Endothelial cell of umbilical vein (primary cell): ENCODE data around the gene SRPX2. TPM values are rescaled to one million over a fixed set of nuclear protein-coding genes. Genes with fewer than 3 reads are reported as not detected.

Experiments used
- BruUV-seq: library from RNA; stranded (reverse); fragments of 400-500 nt; replicated peaks from 2 replicates; lab custom pipeline; 2021; lab: Mats Ljungman, UMichigan
- CTCF ChIA-PET: fragments of 300-600, 350-600 bp; sonication (Branson Sonifier 250); formaldehyde crosslinking; loops from one replicate; lab custom pipeline; 2021; ENCODE audit warnings: antibody characterized with exemption, inconsistent platforms; lab: Charles Lee
- POLR2A ChIA-PET: fragments of 300-600, 350-600 bp; sonication (Branson Sonifier 250); formaldehyde crosslinking; loops from one replicate; lab custom pipeline; 2021; ENCODE audit warnings: antibody characterized with exemption, inconsistent platforms; lab: Charles Lee
- DNase-seq: peaks from one replicate; pipeline ENCODE4 v3.0.0-alpha.2; 2011; ENCODE audit warnings: low read depth, low spot score
- FAIRE-seq: peaks from 2 replicates; lab custom pipeline; 2011; peaks lifted over from hg19 to GRCh38; lab: Jason Lieb, UNC
- H2AFZ ChIP-seq: 2 replicates; pipeline ENCODE4 v1.6.0; 2012; ENCODE audit warnings: low read depth, low read length, control low read depth, inconsistent platforms
- H3K27ac ChIP-seq: 2 replicates; pipeline ENCODE4 v1.5.1; 2011; ENCODE audit warnings: low read depth, mild to moderate bottlenecking, control low read depth, low read length, moderate library complexity; ENCODE audit not compliant: insufficient read depth
- H3K27me3 ChIP-seq, 2 experiments: 2 replicates each; pipeline versions ENCODE4 v1.6.0 to v1.6.1; 2011; ENCODE audit warnings: low read length in 2 of 2, mixed read lengths in 1 of 2; ENCODE audit not compliant: control insufficient read depth in 2 of 2, insufficient read depth in 2 of 2
- H3K36me3 ChIP-seq, 2 experiments: 2 replicates in 1 of 2; 3 replicates in 1 of 2; pipeline ENCODE4 v1.5.1; 2011; ENCODE audit warnings: low read length in 2 of 2, mild to moderate bottlenecking in 1 of 2, moderate library complexity in 1 of 2; ENCODE audit not compliant: control insufficient read depth in 2 of 2, insufficient read depth in 2 of 2; ENCODE audit errors: extremely low read depth in 1 of 2
- H3K4me1 ChIP-seq: 3 replicates; pipeline ENCODE4 v1.5.1; 2011; ENCODE audit warnings: mild to moderate bottlenecking, low read length; ENCODE audit not compliant: control insufficient read depth, insufficient read depth; ENCODE audit errors: extremely low read depth
- H3K4me2 ChIP-seq: 2 replicates; pipeline ENCODE4 v1.6.1; 2011; ENCODE audit warnings: low read length, control low read depth, mixed read lengths; ENCODE audit not compliant: insufficient read depth
- H3K4me3 ChIP-seq, 3 experiments: fragments of 200-600 bp in 1 of 3; sonication (generic), shearing (Covaris generic) in 1 of 3; replicated peaks in 1 of 3; 2 replicates each; pipeline ENCODE4 v1.5.1; 2011 to 2016; ENCODE audit warnings: control low read depth in 3 of 3, low read length in 3 of 3, mild to moderate bottlenecking in 2 of 3, inconsistent platforms in 1 of 3, low read depth in 1 of 3, moderate library complexity in 1 of 3; ENCODE audit not compliant: insufficient read depth in 1 of 3
- H3K79me2 ChIP-seq: 2 replicates; pipeline ENCODE4 v1.6.0; 2012; ENCODE audit warnings: low read length, inconsistent platforms; ENCODE audit not compliant: control insufficient read depth, insufficient read depth
- H3K9ac ChIP-seq: replicated peaks from 2 replicates; pipeline ENCODE3; 2011; ENCODE audit warnings: low read length, control low read depth; ENCODE audit not compliant: insufficient read depth; ENCODE audit errors: extremely low read depth
- H3K9me1 ChIP-seq: replicated peaks from 3 replicates; pipeline ENCODE4 v1.6.0; 2011; ENCODE audit warnings: mild to moderate bottlenecking, low read length; ENCODE audit not compliant: control insufficient read depth, insufficient read depth; ENCODE audit errors: extremely low read depth
- H3K9me3 ChIP-seq: replicated peaks from 2 replicates; pipeline ENCODE4 v1.5.1; 2012; ENCODE audit warnings: low read length, inconsistent platforms; ENCODE audit not compliant: control insufficient read depth, insufficient read depth
- H4K20me1 ChIP-seq: replicated peaks from 2 replicates; pipeline ENCODE3; 2011; ENCODE audit warnings: mild to moderate bottlenecking, low read length; ENCODE audit not compliant: control insufficient read depth, insufficient read depth; ENCODE audit errors: extremely low read depth
- EZH2 ChIP-seq: IDR thresholded peaks from 2 replicates; pipeline ENCODE4 v1.6.1; 2012; ENCODE audit warnings: borderline replicate concordance, low read depth, mild to moderate bottlenecking, moderate library complexity, low read length, inconsistent platforms; ENCODE audit not compliant: severe bottlenecking
- FOS ChIP-seq: IDR thresholded peaks from 2 replicates; pipeline ENCODE4 v1.6.1; 2011; ENCODE audit warnings: mild to moderate bottlenecking, low read length, moderate library complexity, borderline replicate concordance; ENCODE audit not compliant: insufficient read depth
- GATA2 ChIP-seq: IDR thresholded peaks from 2 replicates; pipeline ENCODE4 v1.7.0; 2011; ENCODE audit warnings: low read depth, mild to moderate bottlenecking, moderate library complexity, mixed read lengths, low read length; ENCODE audit not compliant: insufficient read length, insufficient read depth
- MYC ChIP-seq: IDR thresholded peaks from one replicate; pipeline ENCODE4 v1.6.1; 2011; ENCODE audit warnings: mild to moderate bottlenecking, low read depth, low read length
- POLR2AphosphoS5 ChIP-seq: IDR thresholded peaks from 2 replicates; pipeline ENCODE4 v1.6.1; 2012; ENCODE audit warnings: low read depth, mild to moderate bottlenecking, control low read depth, low read length, moderate library complexity; ENCODE audit not compliant: insufficient read depth
- dilution Hi-C: fragments of 300-500 bp; cut with MboI; formaldehyde crosslinking; loops from one replicate; pipeline ENCODE4 v1.15.0; 2019; ENCODE audit warnings: low sequenced_read_pairs; ENCODE audit not compliant: extremely low pct_ligation_motif_present
- intact Hi-C: fragments of 100-400 bp; cut with micrococcal nuclease; formaldehyde crosslinking; loops from one replicate; pipeline ENCODE4 v1.10.0; 2022
- polyA plus RNA-seq, 4 experiments: library from polyadenylated mRNA; depleted of rRNA in 3 of 4; stranded (reverse) in 3 of 4; unstranded in 1 of 4; fragments of >200 nt; gene quantifications; 2 replicates each; pipeline versions ENCODE4 v1.2.1 to v1.2.3, GENCODE V29; 2011 to 2012; ENCODE audit warnings: missing spikeins in 1 of 4
- total RNA-seq: library from RNA; stranded (reverse); gene quantifications from 2 replicates; pipeline ENCODE4 v1.2.3, GENCODE V29; 2021

Gene SRPX2
- total and polyA plus RNA-seq, 2 donors (not counting 3 experiments of a cell fraction or from before 2014, with no cell fraction given), result 124 to 265 TPM

- peaks cover 17% of the 10 kb centered on the region for H3K4me1 ChIP-seq
- DNase-seq, result no peak
- no TSS peak for BruUV-seq
- ChIA-PET CTCF (interaction anchor here (1.1 to 8.0 kb wide), 8 partner anchors 11 to 262 kb away, joined by 3 to 374 read pairs (median 20); partner anchors contain the start of genes SYTL4 and TSPAN6), POLR2A (no interaction called here)
- no peak for TF ChIP-seq EZH2
- no peak for TF ChIP-seq POLR2AphosphoS5
- no peak for TF ChIP-seq FOS
- no peaks in the 10 kb centered on the region for H3K79me2 ChIP-seq
- no peak overlapping the region for H3K4me3 ChIP-seq
- H3K27me3 ChIP-seq, result no peaks in the 10 kb centered on the region
- H3K9me1 ChIP-seq, result no peaks in the 10 kb centered on the region
- no peak overlapping the region for H3K9ac ChIP-seq
- H4K20me1 ChIP-seq, result no peaks in the 10 kb centered on the region
- H3K27ac ChIP-seq, result no peak overlapping the region
- no peak overlapping the region for H3K4me2 ChIP-seq
- H3K9me3 ChIP-seq, result no peaks in the 10 kb centered on the region
- intact Hi-C loops, result loop anchor here (1.0 to 5.0 kb wide), 3 partner anchors 15 to 82 kb away; partner anchors contain the start of gene SYTL4
- dilution Hi-C loops, result no loop called here
- H3K36me3 ChIP-seq, result peaks cover 0 to 4% of the 10 kb centered on the region in 2 experiments
- FAIRE-seq, result no peak
- H2AFZ ChIP-seq, result no peak overlapping the region
These were observed 42.0 kb downstream of the SRPX2 start for GRCh38 chrX:100685997-100686305.

GRCh38 chrX:100687128-100687527 is 43.1 kb downstream of the SRPX2 start:
- ChIA-PET POLR2A (no interaction called here), CTCF (interaction anchor here (1.3 to 8.0 kb wide), 5 partner anchors 16 to 175 kb away, joined by 3 to 374 read pairs (median 15); partner anchors contain the start of gene SYTL4)
- Histone ChIP-seq H3K4me1 (peaks cover 8% of the 10 kb centered on the region), H3K27me3 (no peaks in the 10 kb centered on the region), H3K9ac (no peak overlapping the region), H3K27ac (no peak overlapping the region), H3K4me2 (no peak overlapping the region), H2AFZ (no peak overlapping the region), H3K36me3 (peaks cover 0 to 4% of the 10 kb centered on the region in 2 experiments), H3K9me3 (no peaks in the 10 kb centered on the region), H3K9me1 (no peaks in the 10 kb centered on the region), H4K20me1 (no peaks in the 10 kb centered on the region), H3K79me2 (no peaks in the 10 kb centered on the region), H3K4me3 (no peak overlapping the region)
- DNase-seq, result no peak
- BruUV-seq, result no TSS peak
- TF ChIP-seq POLR2AphosphoS5 (no peak), MYC (no peak), GATA2 (no peak), FOS (no peak), EZH2 (no peak)
- no peak for FAIRE-seq
- intact Hi-C loops (loop anchor here (5.0 kb wide), 1 partner anchor 45 kb away; the partner anchor contains the start of gene SYTL4), dilution Hi-C loops (no loop called here)
